Dendritic cell treated with granulocyte-macrophage colony-stimulating factor and Interleukin-4, amounts not matched to agents 40 ng/mL and 50 ng/mL, for 4 days (primary cell): ENCODE data around the gene ZNF366.

Experiments used
- H3K27ac Mint-ChIP-seq: one replicate; pipeline ENCODE4 v1.8.0; 2022; ENCODE audit warnings: mild to moderate bottlenecking, mixed read lengths
- H3K27me3 Mint-ChIP-seq: one replicate; pipeline ENCODE4 v1.8.0; 2022; ENCODE audit warnings: mild to moderate bottlenecking, mixed read lengths
- H3K36me3 Mint-ChIP-seq: one replicate; pipeline ENCODE4 v1.8.0; 2022; ENCODE audit warnings: low read depth, mixed read lengths
- H3K4me1 Mint-ChIP-seq: one replicate; pipeline ENCODE4 v1.8.0; 2022; ENCODE audit warnings: low read depth, mixed read lengths
- H3K4me3 Mint-ChIP-seq: one replicate; pipeline ENCODE4 v1.8.0; 2022; ENCODE audit warnings: mild to moderate bottlenecking, moderate library complexity, mixed read lengths
- H3K9me3 Mint-ChIP-seq: one replicate; pipeline ENCODE4 v1.8.0; 2022; ENCODE audit warnings: mixed read lengths
- intact Hi-C: fragments of 100-400 bp; cut with micrococcal nuclease; formaldehyde crosslinking; loops from one replicate; pipeline ENCODE4 v1.15.0; 2022

ZNF366 gene

GRCh38 chr5:72539038-72539437 lies 31.8 kb upstream of the ZNF366 start:
- Mint-ChIP-seq H3K4me3 (no peak overlapping the region), H3K4me1 (peaks cover 5% of the 10 kb centered on the region), H3K9me3 (no peaks in the 10 kb centered on the region), H3K36me3 (no peaks in the 10 kb centered on the region), H3K27me3 (peaks cover 3% of the 10 kb centered on the region), H3K27ac (no peak overlapping the region)
- intact Hi-C loops = no loop called here

GRCh38 chr5:72537166-72537565 lies 30.0 kb upstream of the ZNF366 start:
- H3K27me3 Mint-ChIP-seq = peaks cover 5% of the 10 kb centered on the region
- intact Hi-C loops = no loop called here
- H3K36me3 Mint-ChIP-seq = no peaks in the 10 kb centered on the region
- H3K9me3 Mint-ChIP-seq = no peaks in the 10 kb centered on the region
- H3K27ac Mint-ChIP-seq = no peak overlapping the region
- H3K4me3 Mint-ChIP-seq = no peak overlapping the region
- peaks cover 5% of the 10 kb centered on the region for H3K4me1 Mint-ChIP-seq

- Mint-ChIP-seq H3K27ac (peak overlapping the region; percentile 26), H3K27me3 (peaks cover 1% of the 10 kb centered on the region), H3K9me3 (no peaks in the 10 kb centered on the region), H3K4me1 (peaks cover 9% of the 10 kb centered on the region), H3K36me3 (no peaks in the 10 kb centered on the region), H3K4me3 (no peak overlapping the region)
- intact Hi-C loops = no loop called here
These were observed 24.4 kb upstream of the ZNF366 start for GRCh38 chr5:72531496-72532190.

- intact Hi-C loops = no loop called here
- H3K4me1 Mint-ChIP-seq = peaks cover 13% of the 10 kb centered on the region
- H3K4me3 Mint-ChIP-seq = no peak overlapping the region
- no peaks in the 10 kb centered on the region for H3K36me3 Mint-ChIP-seq
- peaks cover 1% of the 10 kb centered on the region for H3K27me3 Mint-ChIP-seq
- no peak overlapping the region for H3K27ac Mint-ChIP-seq
- no peaks in the 10 kb centered on the region for H3K9me3 Mint-ChIP-seq
These were observed 23.0 kb upstream of the ZNF366 start for GRCh38 chr5:72530196-72530595.

GRCh38 chr5:72529383-72529782 lies 22.2 kb upstream of the ZNF366 start:
- no peaks in the 10 kb centered on the region for H3K36me3 Mint-ChIP-seq
- intact Hi-C loops = no loop called here
- peaks cover 14% of the 10 kb centered on the region for H3K4me1 Mint-ChIP-seq
- H3K9me3 Mint-ChIP-seq = no peaks in the 10 kb centered on the region
- H3K27ac Mint-ChIP-seq = no peak overlapping the region
- H3K27me3 Mint-ChIP-seq = peaks cover 1% of the 10 kb centered on the region
- no peak overlapping the region for H3K4me3 Mint-ChIP-seq

GRCh38 chr5:72525816-72526215 lies 18.6 kb upstream of the ZNF366 start:
- intact Hi-C loops = no loop called here
- no peaks in the 10 kb centered on the region for H3K27me3 Mint-ChIP-seq
- no peak overlapping the region for H3K27ac Mint-ChIP-seq
- H3K9me3 Mint-ChIP-seq = no peaks in the 10 kb centered on the region
- H3K4me1 Mint-ChIP-seq = peaks cover 15% of the 10 kb centered on the region
- no peaks in the 10 kb centered on the region for H3K36me3 Mint-ChIP-seq
- H3K4me3 Mint-ChIP-seq = no peak overlapping the region

- Mint-ChIP-seq H3K36me3 (no peaks in the 10 kb centered on the region), H3K9me3 (no peaks in the 10 kb centered on the region), H3K27ac (no peak overlapping the region), H3K4me1 (peaks cover 31% of the 10 kb centered on the region), H3K27me3 (no peaks in the 10 kb centered on the region), H3K4me3 (no peak overlapping the region)
- intact Hi-C loops = loop anchor here (1.0 kb wide), 1 partner anchor 158 kb away; no protein-coding TSS in a partner anchor
These were observed 16.9 kb upstream of the ZNF366 start for GRCh38 chr5:72523960-72524582.

- no peaks in the 10 kb centered on the region for H3K9me3 Mint-ChIP-seq
- H3K27ac Mint-ChIP-seq = no peak overlapping the region
- intact Hi-C loops = no loop called here
- no peaks in the 10 kb centered on the region for H3K36me3 Mint-ChIP-seq
- no peak overlapping the region for H3K4me3 Mint-ChIP-seq
- no peaks in the 10 kb centered on the region for H3K27me3 Mint-ChIP-seq
- H3K4me1 Mint-ChIP-seq = peaks cover 45% of the 10 kb centered on the region
These were observed 15.4 kb upstream of the ZNF366 start for GRCh38 chr5:72522607-72523006.

GRCh38 chr5:72519111-72519510 lies 11.9 kb upstream of the ZNF366 start:
- peak overlapping the region; percentile 87 for H3K27ac Mint-ChIP-seq
- H3K27me3 Mint-ChIP-seq = no peaks in the 10 kb centered on the region
- no peak overlapping the region for H3K4me3 Mint-ChIP-seq
- no peaks in the 10 kb centered on the region for H3K9me3 Mint-ChIP-seq
- H3K36me3 Mint-ChIP-seq = no peaks in the 10 kb centered on the region
- H3K4me1 Mint-ChIP-seq = peaks cover 45% of the 10 kb centered on the region
- intact Hi-C loops = no loop called here

- Mint-ChIP-seq H3K27me3 (no peaks in the 10 kb centered on the region), H3K36me3 (no peaks in the 10 kb centered on the region), H3K4me3 (no peak overlapping the region), H3K4me1 (peaks cover 47% of the 10 kb centered on the region), H3K9me3 (no peaks in the 10 kb centered on the region), H3K27ac (peak overlapping the region; percentile 87)
- intact Hi-C loops = no loop called here
These were observed 10.9 kb upstream of the ZNF366 start for GRCh38 chr5:72518001-72518683.

- H3K36me3 Mint-ChIP-seq = no peaks in the 10 kb centered on the region
- no peaks in the 10 kb centered on the region for H3K27me3 Mint-ChIP-seq
- peak overlapping the region; percentile 87 for H3K27ac Mint-ChIP-seq
- H3K9me3 Mint-ChIP-seq = no peaks in the 10 kb centered on the region
- intact Hi-C loops = no loop called here
- H3K4me1 Mint-ChIP-seq = peaks cover 57% of the 10 kb centered on the region
- H3K4me3 Mint-ChIP-seq = no peak overlapping the region
These were observed 9.7 kb upstream of the ZNF366 start for GRCh38 chr5:72516916-72517315.

- Mint-ChIP-seq H3K27me3 (no peaks in the 10 kb centered on the region), H3K4me3 (no peak overlapping the region), H3K27ac (peak overlapping the region; percentile 43), H3K4me1 (peaks cover 59% of the 10 kb centered on the region), H3K36me3 (no peaks in the 10 kb centered on the region), H3K9me3 (no peaks in the 10 kb centered on the region)
- intact Hi-C loops = no loop called here
These were observed 8.0 kb upstream of the ZNF366 start for GRCh38 chr5:72515211-72515610.

GRCh38 chr5:72512593-72512860 lies 5.3 kb upstream of the ZNF366 start:
- no peaks in the 10 kb centered on the region for H3K36me3 Mint-ChIP-seq
- peaks cover 60% of the 10 kb centered on the region for H3K4me1 Mint-ChIP-seq
- H3K27ac Mint-ChIP-seq = peak overlapping the region; percentile 62
- no peak overlapping the region for H3K4me3 Mint-ChIP-seq
- no peaks in the 10 kb centered on the region for H3K9me3 Mint-ChIP-seq
- H3K27me3 Mint-ChIP-seq = no peaks in the 10 kb centered on the region
- intact Hi-C loops = no loop called here

GRCh38 chr5:72511774-72512592 lies 4.8 kb upstream of the ZNF366 start:
- Mint-ChIP-seq H3K9me3 (no peaks in the 10 kb centered on the region), H3K36me3 (peaks cover 3% of the 10 kb centered on the region), H3K27ac (peak overlapping the region; percentile 62), H3K27me3 (no peaks in the 10 kb centered on the region), H3K4me3 (no peak overlapping the region), H3K4me1 (peaks cover 62% of the 10 kb centered on the region)
- intact Hi-C loops = no loop called here
